Stimulated activated CD8-positive, alpha-beta memory T cell treated with anti-CD3 and anti-CD28 coated beads, Interleukin-4, amount 100 ng/mL, for 24 hours (primary cell): ENCODE results near the gene RSAD2.
"Not testable (repeated sequence)": the region's sequence is repeated elsewhere in the genome, so short reads cannot be mapped to it uniquely, and the experiment has no call there.

Source experiments
- DNase-seq: peaks from one replicate; pipeline ENCODE4 v3.0.0-alpha.2; 2020; ENCODE audit warnings: low read depth

RSAD2 gene

GRCh38 chr2:6877402-6878304 lies at the start of gene RSAD2:
RSAD2 (plus strand) TSS chr2:6877777; CDS start chr2:6877801, 24 bp downstream.
- no peak for DNase-seq

- no peak for DNase-seq
These were observed 49.3 kb upstream of the RSAD2 start for GRCh38 chr2:6828299-6828584.

GRCh38 chr2:6831229-6831628 lies 46.3 kb upstream of the RSAD2 start:
- no peak for DNase-seq

GRCh38 chr2:6832596-6833299 lies 44.8 kb upstream of the RSAD2 start:
- DNase-seq = no peak

GRCh38 chr2:6833300-6833604 lies 44.3 kb upstream of the RSAD2 start:
- DNase-seq = no peak

- no peak for DNase-seq
These were observed 43.4 kb upstream of the RSAD2 start for GRCh38 chr2:6834163-6834562.

- DNase-seq = no peak
These were observed 42.1 kb upstream of the RSAD2 start for GRCh38 chr2:6835467-6835866.

GRCh38 chr2:6838673-6839319 lies 38.8 kb upstream of the RSAD2 start:
- no peak for DNase-seq

- no peak for DNase-seq
These were observed 35.9 kb upstream of the RSAD2 start for GRCh38 chr2:6841537-6842287.

- no peak for DNase-seq
These were observed 32.3 kb upstream of the RSAD2 start for GRCh38 chr2:6845312-6845711.

GRCh38 chr2:6845903-6846302 lies 31.7 kb upstream of the RSAD2 start:
- no peak for DNase-seq

- no peak for DNase-seq
These were observed 31.0 kb upstream of the RSAD2 start for GRCh38 chr2:6846540-6846939.

GRCh38 chr2:6846967-6847681 lies 30.5 kb upstream of the RSAD2 start:
- no peak for DNase-seq

GRCh38 chr2:6852195-6852594 lies 25.4 kb upstream of the RSAD2 start:
- no peak for DNase-seq

- no peak for DNase-seq
These were observed 23.2 kb upstream of the RSAD2 start for GRCh38 chr2:6854416-6854815.

GRCh38 chr2:6855860-6856547 lies 21.6 kb upstream of the RSAD2 start:
- DNase-seq = no peak

GRCh38 chr2:6856548-6856920 lies 21.0 kb upstream of the RSAD2 start:
- DNase-seq = no peak

GRCh38 chr2:6858466-6859027 lies 19.0 kb upstream of the RSAD2 start:
- not testable (repeated sequence) for DNase-seq

GRCh38 chr2:6860296-6860695 lies 17.3 kb upstream of the RSAD2 start:
- no peak for DNase-seq

- DNase-seq = no peak
These were observed 13.8 kb upstream of the RSAD2 start for GRCh38 chr2:6863792-6864191.

GRCh38 chr2:6864231-6864754 lies 13.3 kb upstream of the RSAD2 start:
- no peak for DNase-seq
